GM08714 (cell line): ENCODE data around the gene ZNF385C.
"Not testable (repeated sequence)": the region's sequence is repeated elsewhere in the genome, so short reads cannot be mapped to it uniquely, and the experiment has no call there.

ENCODE experiments used
- H3K4me3 ChIP-seq: fragments of 200-500 bp; sonication (Bioruptor generic); 2 replicates; pipeline ENCODE4 v1.5.1; 2014; ENCODE audit warnings: mild to moderate bottlenecking, low read length, inconsistent platforms
- ZNF274 ChIP-seq: IDR thresholded peaks from 2 replicates; pipeline ENCODE4 v1.6.1; 2012; ENCODE audit warnings: mild to moderate bottlenecking, low read depth, low read length

ZNF385C gene

GRCh38 chr17:42097691-42098631, at the start of gene ZNF385C:
TSS of gene ZNF385C (minus strand) at chr17:42098473. CDS start at chr17:42063056, 35,417 bp downstream.
- no peak within 1 kb of the TSS for H3K4me3 ChIP-seq
- TF ChIP-seq ZNF274: no peak

GRCh38 chr17:42146911-42147607, 48.8 kb upstream of the ZNF385C start:
- H3K4me3 ChIP-seq: no peak overlapping the region
- TF ChIP-seq ZNF274: no peak

- H3K4me3 ChIP-seq: not testable (repeated sequence)
Observed at GRCh38 chr17:42143138-42143537, 44.9 kb upstream of the ZNF385C start.

- no peak for TF ChIP-seq ZNF274
- no peak overlapping the region for H3K4me3 ChIP-seq
Observed at GRCh38 chr17:42142371-42142896, 44.2 kb upstream of the ZNF385C start.

GRCh38 chr17:42141382-42141781, 43.1 kb upstream of the ZNF385C start:
- no peak overlapping the region for H3K4me3 ChIP-seq
- no peak for TF ChIP-seq ZNF274

GRCh38 chr17:42140690-42141089, 42.4 kb upstream of the ZNF385C start:
- not testable (repeated sequence) for H3K4me3 ChIP-seq

GRCh38 chr17:42138749-42139492, 40.6 kb upstream of the ZNF385C start:
- H3K4me3 ChIP-seq: no peak overlapping the region
- TF ChIP-seq ZNF274: no peak

- TF ChIP-seq ZNF274: no peak
- H3K4me3 ChIP-seq: no peak overlapping the region
Observed at GRCh38 chr17:42136654-42137051, 38.4 kb upstream of the ZNF385C start.

GRCh38 chr17:42135664-42136653, 37.7 kb upstream of the ZNF385C start:
- no peak for TF ChIP-seq ZNF274
- no peak overlapping the region for H3K4me3 ChIP-seq

- H3K4me3 ChIP-seq: no peak overlapping the region
- TF ChIP-seq ZNF274: no peak
Observed at GRCh38 chr17:42135151-42135550, 36.9 kb upstream of the ZNF385C start.

GRCh38 chr17:42133461-42134041, 35.3 kb upstream of the ZNF385C start:
- no peak overlapping the region for H3K4me3 ChIP-seq
- TF ChIP-seq ZNF274: no peak

GRCh38 chr17:42132941-42133340, 34.7 kb upstream of the ZNF385C start:
- H3K4me3 ChIP-seq: no peak overlapping the region
- no peak for TF ChIP-seq ZNF274

- TF ChIP-seq ZNF274: no peak
- H3K4me3 ChIP-seq: no peak overlapping the region
Observed at GRCh38 chr17:42131981-42132432, 33.7 kb upstream of the ZNF385C start.
